Measurements from ENCODE around the gene BCAN.

- no peak for TF ChIP-seq CTCF (conservative IDR thresholded peaks at IDR 0.05)
- TF ChIP-seq ZFX (IDR thresholded peaks at IDR 0.05) = no peak
These were observed 61.8 kb downstream of the BCAN start for GRCh38 chr1:156703741-156704140.
